Activated CD8-positive, alpha-beta memory T cell treated with anti-CD3 and anti-CD28 coated beads for 24 hours (primary cell): ENCODE results near the gene RASGEF1B.

ENCODE experiments used
- DNase-seq: peaks from one replicate; pipeline ENCODE4 v3.0.0-alpha.2; 2020

RASGEF1B gene

GRCh38 chr4:81471588-81472280, at the start of gene RASGEF1B:
TSS of gene RASGEF1B (minus strand) at chr4:81471907. CDS start at chr4:81459508, 12,399 bp downstream.
- peak; percentile 97 for DNase-seq

- DNase-seq = no peak
These were observed 48.1 kb upstream of the RASGEF1B start for GRCh38 chr4:81519856-81520255.

DNA sequence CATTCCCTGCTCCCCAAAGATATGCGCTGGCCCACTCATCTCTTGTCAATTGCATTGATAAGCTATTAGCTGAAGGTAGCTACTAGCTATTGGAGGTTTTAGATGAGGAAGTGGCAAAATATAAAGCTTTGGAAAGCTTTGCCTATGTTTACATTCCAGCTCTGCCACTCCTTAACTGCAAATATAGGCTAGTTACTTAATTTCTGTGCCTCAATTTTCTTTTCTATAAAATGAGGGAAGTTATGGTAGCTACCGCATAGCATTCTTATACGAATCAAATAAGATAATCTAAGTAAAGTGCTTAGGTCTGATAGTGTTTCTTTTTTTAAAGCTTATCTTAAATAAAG, 47.7 kb upstream of the RASGEF1B start:
- no peak for DNase-seq

DNA sequence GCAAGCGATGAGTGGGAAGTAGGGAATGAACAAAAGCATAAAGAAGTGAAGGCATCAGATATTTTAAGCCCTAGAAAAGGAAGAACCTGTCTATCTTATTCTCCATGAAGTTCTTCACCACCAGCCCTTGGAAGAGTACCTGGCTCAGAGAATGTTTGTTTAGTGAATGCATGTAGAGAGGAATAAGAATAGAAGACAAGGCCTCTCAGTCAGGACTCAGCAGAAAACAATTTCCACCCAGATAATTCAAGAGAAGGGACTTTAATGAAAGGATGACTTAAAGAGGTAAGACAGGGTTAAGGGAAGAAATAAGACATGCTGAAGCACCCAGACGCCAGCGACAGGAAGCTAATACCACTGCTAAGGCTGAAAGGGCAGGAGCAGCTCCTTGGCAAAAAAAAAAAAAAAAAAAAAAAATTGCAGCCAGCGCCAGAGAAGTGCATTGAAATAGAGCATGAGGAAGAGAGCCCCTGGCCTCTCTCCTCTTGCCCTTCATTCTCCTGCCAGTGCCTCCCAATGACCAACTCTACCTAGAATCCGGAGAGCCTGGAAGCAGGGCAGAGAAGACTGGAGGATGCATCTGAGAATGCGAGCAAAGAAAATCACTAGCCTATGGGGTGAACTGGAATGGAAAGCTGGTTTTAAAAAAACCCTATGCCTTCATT, 47.2 kb upstream of the RASGEF1B start:
- no peak for DNase-seq

- no peak for DNase-seq
These were observed 44.5 kb upstream of the RASGEF1B start for GRCh38 chr4:81516241-81516640.

DNA sequence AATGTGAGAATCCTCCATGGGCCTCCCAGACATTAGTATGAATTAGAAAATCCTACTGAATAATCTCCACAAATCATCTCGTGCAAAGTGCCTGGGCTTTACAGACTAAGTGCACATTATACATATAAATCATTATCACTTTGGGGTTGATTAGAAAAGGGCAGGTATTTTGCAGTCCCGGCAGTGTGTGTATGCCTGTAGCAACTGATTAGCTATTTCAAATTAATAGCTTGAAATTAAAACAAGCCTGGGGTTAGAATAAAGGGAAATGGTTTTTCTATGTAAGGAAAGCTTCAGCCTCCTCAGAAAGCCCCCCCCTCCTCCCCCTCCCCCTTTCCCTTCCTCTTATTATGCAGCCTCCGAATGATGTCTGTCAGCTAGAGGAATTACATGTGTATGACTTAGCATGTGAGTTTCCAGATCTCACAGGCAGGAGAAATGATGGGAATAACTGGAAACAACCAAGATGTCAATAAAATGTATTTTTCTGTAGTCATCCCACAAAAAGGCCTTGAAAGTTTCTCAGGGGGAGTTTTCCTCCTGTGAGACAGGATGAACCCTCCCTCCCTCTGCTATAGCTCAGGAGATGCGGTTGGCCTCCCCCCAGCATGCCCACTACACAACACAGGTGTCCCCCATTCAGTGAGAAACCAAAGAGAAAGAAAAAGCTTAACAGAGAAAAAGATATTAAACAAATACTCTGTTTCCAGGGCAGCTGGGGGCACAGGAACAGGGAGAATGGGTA, 41.2 kb upstream of the RASGEF1B start:
- DNase-seq = no peak

GRCh38 chr4:81512001-81512756, 40.5 kb upstream of the RASGEF1B start:
- no peak for DNase-seq

DNA sequence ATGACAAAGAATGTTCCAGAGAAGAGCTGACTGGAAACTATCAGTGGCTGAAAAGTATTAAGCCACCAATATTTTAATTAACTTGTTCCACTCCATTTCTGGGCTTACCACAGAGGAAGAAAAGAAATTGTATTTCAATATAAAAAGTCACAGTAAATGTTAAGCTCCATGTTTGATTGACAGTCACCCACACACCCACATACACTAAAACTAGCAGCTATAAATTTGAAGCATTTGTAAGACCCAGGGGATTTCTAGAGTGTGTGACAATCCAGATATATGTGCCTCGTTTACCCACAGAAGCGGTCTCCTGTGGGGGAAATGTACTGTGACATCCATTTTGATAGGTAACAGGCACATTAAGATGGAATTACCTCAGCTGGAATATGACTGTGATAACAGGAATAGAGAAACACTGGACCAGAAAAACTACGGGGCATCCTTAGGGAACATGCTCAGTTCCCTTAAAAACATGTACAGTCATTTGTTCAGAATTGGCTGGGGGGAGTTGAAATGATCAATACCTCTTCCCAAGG, 39.0 kb upstream of the RASGEF1B start:
- DNase-seq = no peak

GRCh38 chr4:81509822-81510221, 38.1 kb upstream of the RASGEF1B start:
- DNase-seq = no peak

- DNase-seq = no peak
These were observed 37.5 kb upstream of the RASGEF1B start for GRCh38 chr4:81509191-81509590.

GRCh38 chr4:81508411-81509185, 36.9 kb upstream of the RASGEF1B start:
- DNase-seq = no peak

- DNase-seq = no peak
These were observed 35.8 kb upstream of the RASGEF1B start for GRCh38 chr4:81507530-81507929.

GRCh38 chr4:81506731-81507130, 35.0 kb upstream of the RASGEF1B start:
- DNase-seq = no peak

DNA sequence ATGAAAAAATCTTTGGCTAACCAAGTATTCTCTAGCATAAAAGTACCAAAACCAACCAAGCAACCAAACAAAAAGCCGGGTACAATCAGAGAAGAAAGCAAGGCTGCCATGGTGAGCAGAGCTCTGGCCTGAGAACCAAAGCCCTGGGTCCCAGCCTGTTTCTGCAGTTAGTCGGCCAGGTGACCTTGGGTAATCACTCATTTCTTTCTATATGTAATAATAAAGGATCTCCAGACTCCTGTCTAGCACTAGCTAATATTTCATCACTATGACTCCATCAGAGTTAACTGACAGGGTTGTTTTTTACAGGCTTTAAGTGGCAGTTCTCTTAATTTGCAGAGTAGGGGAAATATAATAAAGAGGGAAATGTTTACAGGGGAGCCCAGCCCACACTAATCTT, 34.0 kb upstream of the RASGEF1B start:
- no peak for DNase-seq

DNA sequence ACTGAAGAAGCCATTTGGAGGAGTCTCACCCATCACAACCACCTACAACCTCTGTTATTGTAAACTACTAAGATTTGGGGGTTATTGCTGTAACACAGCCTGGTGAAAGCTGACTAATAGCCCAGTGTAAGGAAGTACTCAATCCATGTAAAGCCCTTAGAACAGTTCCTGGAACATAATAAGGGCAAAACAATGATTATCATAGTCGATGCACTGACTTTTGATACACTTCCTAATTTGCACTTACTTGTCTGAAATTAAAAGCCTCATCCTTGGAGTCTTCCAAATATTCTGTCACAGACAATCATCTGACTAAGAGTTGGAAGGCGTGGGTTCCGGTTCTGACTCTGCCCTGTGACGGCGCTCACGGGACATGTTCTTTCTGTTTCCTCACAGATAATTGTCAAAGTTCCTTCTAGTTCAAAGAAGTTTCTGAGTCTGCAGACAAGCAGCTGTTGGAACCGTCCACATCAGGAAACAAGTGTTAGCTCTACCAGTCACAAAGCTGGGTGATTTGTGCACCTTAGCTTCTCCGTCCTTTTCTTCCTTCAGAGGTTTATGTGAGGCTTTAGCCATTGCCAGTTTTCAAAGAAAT, 33.4 kb upstream of the RASGEF1B start:
- DNase-seq = peak; percentile 77

DNA sequence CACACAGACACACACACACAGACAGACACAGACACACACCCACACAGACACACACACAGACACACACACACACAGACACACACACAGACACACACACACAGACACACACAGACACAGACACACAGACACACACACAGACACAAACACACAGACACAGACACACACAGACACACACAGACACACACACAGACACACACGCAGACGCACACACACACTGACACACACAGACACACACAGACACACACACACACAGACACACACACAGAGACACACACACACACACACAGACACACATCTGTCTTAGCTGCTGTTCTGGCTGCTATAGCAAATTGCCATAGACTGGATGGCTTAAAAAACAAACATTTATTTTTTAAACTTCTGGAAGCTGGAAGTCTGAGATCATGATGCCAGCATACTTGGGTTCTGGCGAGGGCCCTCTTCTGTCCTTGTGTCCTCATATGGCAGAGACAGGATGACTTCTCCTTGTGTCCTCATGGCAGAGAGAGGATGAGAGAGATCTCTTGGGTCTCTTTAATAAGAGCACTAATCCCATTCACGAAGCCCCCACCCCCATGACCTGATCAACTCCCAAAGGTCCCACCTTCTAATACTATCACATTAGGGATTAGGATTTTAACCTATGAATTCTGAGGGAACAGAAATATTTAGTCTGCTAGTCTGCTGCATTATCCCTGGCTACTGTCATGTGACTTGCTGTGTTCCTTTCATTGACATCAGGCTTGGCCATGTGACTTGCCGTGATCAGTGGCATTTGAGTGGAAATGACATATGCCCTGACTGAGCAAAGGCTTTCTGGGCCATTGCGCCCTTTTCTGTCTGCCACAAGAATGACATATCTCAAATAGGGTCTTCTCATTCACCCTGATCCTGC, 32.7 kb upstream of the RASGEF1B start:
- no peak for DNase-seq

DNA sequence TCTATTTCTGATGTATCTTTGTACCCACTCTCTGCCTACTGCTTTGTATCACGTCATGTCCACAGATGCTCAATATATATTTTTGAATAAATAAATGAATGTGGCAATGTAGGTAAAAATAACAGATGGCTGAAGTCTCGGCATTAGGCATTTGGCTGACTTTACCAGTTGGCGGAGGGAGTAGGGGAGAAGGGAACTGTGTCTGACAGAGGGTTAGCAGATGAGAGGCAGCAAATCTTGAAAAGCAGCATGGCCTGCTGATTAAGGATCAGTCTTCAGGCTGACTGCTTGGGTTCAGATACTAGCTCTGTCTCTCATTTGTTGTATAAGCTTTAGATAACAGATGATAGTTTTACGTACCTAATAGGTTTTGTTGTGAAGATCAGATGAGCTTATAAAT, 31.9 kb upstream of the RASGEF1B start:
- no peak for DNase-seq

DNA sequence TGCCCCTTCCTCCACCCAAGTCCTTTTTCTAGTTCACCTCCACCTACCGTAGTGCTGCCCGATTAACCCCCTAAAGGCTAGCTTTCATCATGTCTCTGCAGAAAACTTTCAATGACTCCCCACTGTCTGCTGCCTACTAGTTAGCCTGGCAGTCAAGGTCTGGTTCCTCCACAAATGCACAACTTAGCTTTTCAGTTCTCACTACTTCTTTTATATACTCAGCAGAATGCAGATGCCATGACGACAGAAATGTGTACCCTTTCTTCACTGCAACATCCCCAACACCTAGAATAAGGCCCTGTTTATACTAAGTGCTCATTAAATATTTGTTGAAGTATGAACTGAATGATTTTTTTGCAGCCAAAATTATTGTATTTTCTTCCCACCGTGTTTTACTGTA, 30.9 kb upstream of the RASGEF1B start:
- DNase-seq = no peak

- DNase-seq = no peak
These were observed 28.1 kb upstream of the RASGEF1B start for GRCh38 chr4:81499840-81500239.

- no peak for DNase-seq
These were observed 26.9 kb upstream of the RASGEF1B start for GRCh38 chr4:81498551-81499099.
